ENCODE measurements around the gene MFSD1.

The MFSD1 gene

DNA sequence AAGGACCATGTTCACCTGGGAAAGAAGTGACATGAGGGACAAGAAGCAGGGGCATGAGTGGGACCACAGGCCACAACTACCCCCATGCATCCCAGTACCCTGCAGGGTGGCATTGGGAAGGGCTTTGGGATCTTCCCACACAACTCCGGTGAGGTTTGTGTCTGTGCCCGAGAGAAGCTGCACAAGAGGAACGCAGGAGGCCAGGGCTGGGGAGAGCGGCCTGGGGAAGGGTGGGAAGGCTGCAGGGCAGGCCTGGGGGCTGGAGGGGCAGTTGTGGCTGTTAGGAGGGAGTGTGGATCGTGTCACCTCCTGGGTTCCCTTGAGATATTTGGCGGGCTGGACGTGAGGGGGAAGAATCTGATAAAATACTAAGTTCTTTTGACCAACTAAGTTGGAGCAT lies 25.3 kb upstream of the MFSD1 start:
- H3K4me3 ChIP-seq (ENCODE audit: low read depth, low read length): no peak overlapping the region
- TF ChIP-seq, protein P1, sequence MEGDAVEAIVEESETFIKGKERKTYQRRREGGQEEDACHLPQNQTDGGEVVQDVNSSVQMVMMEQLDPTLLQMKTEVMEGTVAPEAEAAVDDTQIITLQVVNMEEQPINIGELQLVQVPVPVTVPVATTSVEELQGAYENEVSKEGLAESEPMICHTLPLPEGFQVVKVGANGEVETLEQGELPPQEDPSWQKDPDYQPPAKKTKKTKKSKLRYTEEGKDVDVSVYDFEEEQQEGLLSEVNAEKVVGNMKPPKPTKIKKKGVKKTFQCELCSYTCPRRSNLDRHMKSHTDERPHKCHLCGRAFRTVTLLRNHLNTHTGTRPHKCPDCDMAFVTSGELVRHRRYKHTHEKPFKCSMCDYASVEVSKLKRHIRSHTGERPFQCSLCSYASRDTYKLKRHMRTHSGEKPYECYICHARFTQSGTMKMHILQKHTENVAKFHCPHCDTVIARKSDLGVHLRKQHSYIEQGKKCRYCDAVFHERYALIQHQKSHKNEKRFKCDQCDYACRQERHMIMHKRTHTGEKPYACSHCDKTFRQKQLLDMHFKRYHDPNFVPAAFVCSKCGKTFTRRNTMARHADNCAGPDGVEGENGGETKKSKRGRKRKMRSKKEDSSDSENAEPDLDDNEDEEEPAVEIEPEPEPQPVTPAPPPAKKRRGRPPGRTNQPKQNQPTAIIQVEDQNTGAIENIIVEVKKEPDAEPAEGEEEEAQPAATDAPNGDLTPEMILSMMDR (IDR thresholded peaks at IDR 0.05; ENCODE audit: borderline replicate concordance, insufficient read depth, low read depth, low read length): no peak

DNA sequence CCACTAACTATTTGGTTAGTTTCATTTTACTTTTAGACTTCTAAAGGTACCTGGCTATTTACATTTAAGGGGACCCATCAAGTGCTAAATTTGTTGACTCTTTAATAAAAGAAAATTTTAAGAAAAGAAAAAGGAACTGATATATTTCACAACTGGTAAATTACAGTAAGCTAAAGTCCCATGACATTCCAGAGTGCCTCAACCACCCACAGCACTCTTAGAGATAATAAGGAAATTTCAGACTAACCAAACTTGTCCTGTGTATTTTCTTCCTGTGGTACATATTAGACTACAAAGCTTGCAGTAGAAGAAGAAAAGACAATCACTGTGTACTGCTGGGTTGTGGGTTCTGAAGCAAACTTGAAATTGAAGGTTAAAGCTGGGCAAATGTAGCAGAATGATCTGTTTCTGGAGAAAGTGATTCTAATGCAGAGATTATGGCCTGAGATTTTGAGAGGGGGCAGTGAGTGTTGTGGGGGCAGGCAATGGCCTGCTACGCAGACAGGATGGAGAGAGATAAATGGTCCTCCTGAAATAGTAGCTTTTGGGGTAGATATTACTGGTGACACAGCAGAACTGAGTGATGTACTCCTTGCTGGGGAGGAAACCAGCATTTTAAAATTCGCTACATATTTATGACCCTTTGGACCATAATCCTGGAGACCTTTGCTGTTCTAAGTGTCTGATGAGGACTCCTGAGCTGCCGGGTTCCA lies 24.5 kb upstream of the MFSD1 start:
- TF ChIP-seq, protein P1 (IDR thresholded peaks at IDR 0.05; ENCODE audit: borderline replicate concordance, insufficient read depth, low read depth, low read length): no peak
- no peak overlapping the region for H3K4me3 ChIP-seq (ENCODE audit: low read depth, low read length)

DNA sequence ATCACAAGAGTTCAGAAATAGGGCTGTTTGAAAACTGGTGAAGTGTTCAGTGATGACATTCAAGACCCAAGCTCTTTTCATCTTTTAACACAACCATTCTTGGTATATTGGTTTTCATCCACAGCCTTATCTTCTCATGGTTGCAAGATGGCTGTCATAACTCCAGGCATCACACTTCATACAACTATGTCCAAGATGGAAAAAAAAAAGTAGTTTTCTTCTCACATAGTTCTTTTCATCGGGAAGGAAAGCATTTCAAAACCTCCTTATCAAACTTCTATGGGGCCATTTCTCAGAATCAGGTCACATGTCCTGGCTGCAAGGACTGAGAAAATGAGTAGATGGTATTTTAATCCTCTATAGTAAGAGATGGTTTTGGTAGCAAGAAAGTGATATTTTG lies 21.1 kb upstream of the MFSD1 start:
- TF ChIP-seq, protein P1 (IDR thresholded peaks at IDR 0.05; ENCODE audit: borderline replicate concordance, insufficient read depth, low read depth, low read length): no peak
- H3K4me3 ChIP-seq (ENCODE audit: low read depth, low read length): no peak overlapping the region

DNA sequence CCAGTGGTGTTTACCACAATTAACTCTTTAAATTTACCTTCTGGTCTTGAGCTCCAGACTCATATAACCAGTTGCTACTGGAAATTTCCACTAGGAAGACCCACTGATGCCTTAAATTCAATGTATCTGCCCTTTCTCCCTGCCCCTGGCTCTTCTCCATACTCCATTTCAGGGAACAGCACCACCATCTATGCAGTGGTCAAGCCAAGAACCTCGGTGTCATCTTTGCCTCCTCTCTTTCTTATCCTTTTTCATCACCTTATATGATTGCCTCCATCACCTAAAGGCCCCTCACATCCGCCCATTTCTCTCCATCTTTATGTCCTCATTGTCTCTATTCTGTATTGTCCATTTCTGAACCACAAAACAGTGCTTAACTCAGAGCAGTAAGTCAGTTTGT lies 20.7 kb upstream of the MFSD1 start:
- H3K4me3 ChIP-seq (ENCODE audit: low read depth, low read length): no peak overlapping the region
- TF ChIP-seq, protein P1 (IDR thresholded peaks at IDR 0.05; ENCODE audit: borderline replicate concordance, insufficient read depth, low read depth, low read length): no peak

DNA sequence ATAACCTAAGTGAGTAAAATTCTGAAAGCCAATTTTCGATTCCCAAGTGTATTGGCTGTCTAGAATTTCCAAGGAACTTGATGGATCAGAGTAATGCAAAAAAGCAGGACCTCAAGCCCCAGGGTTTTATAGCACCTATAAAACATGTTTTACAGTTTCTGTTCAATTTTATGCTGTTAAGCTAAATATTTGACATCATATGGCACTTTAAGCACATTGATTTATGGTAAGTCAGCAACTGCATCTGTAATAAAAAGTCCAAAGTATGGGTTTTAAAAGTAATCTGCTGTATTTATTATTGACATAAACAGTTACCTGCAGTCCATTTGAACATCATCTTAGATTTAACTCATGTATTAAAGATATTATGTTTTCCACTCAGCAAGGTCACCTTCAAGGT lies 20.0 kb upstream of the MFSD1 start:
- no peak overlapping the region for H3K4me3 ChIP-seq (ENCODE audit: low read depth, low read length)
- TF ChIP-seq, protein P1 (IDR thresholded peaks at IDR 0.05; ENCODE audit: borderline replicate concordance, insufficient read depth, low read depth, low read length): no peak

DNA sequence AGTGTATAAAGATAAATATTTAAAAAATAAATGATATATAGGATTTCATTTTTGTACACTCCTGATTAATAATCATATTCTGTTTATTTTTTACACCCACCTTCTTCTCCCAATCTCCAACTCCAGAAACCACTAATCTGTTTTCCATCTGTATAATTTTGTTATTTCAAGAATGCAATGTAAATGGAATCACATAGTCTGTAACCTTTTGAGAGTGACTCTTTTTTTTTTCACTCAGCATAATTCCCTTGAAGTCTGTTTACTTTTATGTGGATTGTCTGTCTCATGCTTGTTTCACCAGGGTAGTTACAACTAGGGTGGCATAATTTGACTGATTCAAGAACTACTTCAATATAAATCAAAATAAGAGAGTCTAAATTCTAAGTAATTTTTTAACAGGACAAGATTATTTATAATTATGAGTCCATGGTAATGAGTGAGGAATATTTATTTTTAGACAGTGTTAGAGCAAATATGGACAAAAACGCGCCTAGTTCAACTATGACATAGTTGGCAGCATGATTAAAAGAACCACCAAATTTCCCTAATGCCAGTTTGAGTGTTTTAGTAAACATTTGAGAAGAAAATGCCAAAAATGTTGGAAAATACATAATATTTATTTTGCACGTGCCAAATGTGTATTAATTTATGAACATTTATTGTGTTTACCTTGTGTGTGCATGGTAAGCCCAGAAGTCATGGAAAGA lies 19.4 kb upstream of the MFSD1 start:
- H3K4me3 ChIP-seq (ENCODE audit: low read depth, low read length): no peak overlapping the region
- TF ChIP-seq, protein P1 (IDR thresholded peaks at IDR 0.05; ENCODE audit: borderline replicate concordance, insufficient read depth, low read depth, low read length): no peak

DNA sequence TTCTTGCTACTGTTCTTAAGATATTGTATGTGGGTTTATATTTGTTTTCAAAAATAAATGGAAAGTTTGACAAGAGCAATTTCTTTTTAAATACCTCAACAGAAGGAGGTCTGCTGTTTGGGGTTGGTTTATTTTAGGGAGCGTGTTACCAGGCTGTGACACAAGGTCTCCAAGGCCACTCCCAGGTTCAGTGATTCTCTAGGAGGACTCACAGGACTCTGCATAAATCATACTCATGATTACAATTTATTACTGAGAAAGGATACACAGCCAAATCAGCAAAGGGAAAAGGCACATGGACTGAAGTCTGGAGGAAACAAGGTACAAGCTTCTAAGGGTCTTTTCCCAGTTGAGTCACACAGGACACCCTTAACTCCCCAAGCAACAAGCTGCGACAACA lies 18.8 kb upstream of the MFSD1 start:
- TF ChIP-seq, protein P1 (IDR thresholded peaks at IDR 0.05; ENCODE audit: borderline replicate concordance, insufficient read depth, low read depth, low read length): no peak
- H3K4me3 ChIP-seq (ENCODE audit: low read depth, low read length): no peak overlapping the region

Measured in GM12875 (cell line).